Activated T-cell treated with anti-CD3 and anti-CD28 coated beads for 1 hour (primary cell): Measurements from ENCODE around the gene MRPL43.
A peak's percentile ranks its signal among the peaks of the same experiment; 100 is the strongest.

ENCODE experiments used
- DNase-seq: peaks from one replicate; pipeline ENCODE4 v3.0.0-alpha.2; 2020; ENCODE audit warnings: low read depth

The MRPL43 gene

DNA sequence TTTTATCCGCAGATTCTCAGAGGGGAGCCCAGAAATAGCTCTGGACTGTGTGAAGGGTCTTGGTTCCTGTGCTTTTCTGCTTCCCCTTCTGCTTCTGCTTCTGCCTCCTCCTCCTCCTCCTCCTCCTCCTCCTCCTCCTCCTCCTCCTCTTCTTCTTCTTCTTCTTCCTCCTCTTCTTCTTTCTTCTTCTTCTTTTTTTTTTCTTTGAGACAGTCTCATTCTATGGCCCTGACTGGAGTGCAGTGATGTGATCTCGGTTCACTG lies 32.1 kb upstream of the MRPL43 start:
- no peak for DNase-seq

DNA sequence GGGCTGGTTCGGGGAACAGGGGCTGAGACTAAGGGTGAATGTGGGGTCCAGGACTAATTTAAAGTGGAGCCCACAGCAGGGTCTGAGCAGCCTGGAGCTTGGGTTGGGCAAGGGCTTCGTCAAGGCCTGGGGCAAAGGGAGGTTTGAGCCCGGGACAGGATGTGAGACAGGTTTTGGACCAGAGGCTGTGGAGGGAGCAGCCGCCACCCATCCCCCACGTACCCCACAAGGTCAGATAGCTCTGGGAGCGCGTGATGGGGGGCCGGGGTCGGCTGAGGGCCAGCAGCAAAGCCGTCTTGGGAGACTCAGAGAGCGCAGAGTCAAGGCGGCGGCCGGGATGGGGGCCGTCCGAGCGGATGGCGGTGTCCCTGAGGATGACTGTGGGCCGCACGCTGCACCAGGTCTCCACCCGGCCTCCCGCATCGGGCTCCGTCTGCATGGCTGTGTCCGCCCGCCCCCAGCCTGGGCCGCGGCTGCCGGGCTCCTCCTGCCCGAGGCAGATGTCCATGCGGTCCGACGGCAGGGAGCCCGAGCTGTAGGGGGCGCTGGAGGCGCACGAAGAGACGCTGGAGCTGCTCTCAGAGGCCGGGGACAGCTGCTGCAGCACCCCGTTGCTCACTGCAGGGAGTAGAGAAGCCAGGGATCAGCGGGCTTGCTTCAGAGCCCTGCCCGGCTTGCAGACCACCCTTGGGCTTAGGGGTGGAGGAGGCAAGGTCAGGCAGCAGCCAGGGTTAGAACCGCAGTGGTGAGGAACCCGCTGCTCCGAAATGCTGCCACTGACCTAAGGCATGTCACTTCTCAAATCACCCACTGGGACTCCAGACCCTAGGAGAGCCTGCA lies 31.5 kb upstream of the MRPL43 start:
- peak; percentile 64 for DNase-seq

DNA sequence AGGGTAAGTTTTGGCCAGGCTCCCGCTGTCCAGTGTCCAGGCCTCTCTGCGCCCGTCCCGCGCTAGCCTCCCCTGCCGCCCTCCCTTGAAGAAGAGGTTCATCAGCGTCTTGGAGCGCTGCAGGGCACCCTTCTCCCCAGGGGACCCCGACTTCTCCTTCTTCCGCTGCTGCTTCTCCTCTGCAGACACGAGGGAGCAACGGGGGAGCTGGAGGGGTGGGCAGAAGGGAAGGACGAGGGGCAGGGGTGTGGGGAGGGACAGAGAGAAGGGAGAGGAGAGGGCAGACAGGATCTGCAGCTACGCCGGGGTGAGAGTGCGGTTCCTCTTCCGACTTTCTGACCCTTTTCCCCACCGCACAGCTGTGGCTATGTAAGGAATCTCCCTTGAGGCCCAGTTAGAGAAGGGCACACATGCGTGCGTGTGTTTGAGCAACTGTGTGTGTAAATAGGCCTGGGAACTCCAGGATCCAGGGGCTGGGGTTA lies 30.9 kb upstream of the MRPL43 start:
- no peak for DNase-seq

DNA sequence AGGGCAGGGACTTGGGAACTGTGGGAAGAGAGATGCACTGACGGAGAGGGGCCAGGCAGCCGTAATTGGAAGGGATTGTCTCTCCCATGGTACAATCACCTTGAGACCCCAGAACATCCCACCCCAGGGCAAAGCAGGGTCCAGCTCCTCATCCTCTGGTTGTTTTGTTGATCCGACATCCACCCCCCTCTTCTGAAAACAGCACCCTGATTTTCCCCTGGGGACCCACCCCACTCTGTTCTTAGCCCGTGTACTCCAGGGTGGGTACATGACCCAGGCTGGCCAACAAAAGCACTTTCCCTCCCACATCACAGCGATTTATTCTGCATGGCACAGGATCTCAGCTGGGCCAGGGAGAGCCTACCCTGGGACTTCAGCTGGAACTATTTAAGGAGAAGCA lies 29.5 kb upstream of the MRPL43 start:
- DNase-seq = no peak

DNA sequence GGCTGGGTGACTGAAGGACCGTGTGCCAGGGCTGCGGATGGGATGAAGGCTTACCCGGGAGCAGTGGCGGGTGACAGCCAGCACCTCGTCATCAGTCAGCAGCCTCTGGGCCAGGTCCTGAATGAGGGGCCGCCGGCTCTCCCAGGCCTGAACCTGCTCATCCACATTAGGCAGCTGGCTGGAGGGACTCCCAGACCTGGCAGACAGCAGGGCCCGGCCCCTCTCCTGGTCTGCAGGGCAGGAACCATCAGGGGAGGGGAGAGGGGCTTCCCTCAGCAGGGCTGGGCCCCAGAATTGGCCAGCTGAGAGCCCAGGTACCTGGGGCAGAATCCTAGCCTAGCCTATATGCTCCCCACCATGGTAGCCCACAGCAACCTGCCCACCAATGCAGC lies 28.3 kb upstream of the MRPL43 start:
- DNase-seq = no peak

DNA sequence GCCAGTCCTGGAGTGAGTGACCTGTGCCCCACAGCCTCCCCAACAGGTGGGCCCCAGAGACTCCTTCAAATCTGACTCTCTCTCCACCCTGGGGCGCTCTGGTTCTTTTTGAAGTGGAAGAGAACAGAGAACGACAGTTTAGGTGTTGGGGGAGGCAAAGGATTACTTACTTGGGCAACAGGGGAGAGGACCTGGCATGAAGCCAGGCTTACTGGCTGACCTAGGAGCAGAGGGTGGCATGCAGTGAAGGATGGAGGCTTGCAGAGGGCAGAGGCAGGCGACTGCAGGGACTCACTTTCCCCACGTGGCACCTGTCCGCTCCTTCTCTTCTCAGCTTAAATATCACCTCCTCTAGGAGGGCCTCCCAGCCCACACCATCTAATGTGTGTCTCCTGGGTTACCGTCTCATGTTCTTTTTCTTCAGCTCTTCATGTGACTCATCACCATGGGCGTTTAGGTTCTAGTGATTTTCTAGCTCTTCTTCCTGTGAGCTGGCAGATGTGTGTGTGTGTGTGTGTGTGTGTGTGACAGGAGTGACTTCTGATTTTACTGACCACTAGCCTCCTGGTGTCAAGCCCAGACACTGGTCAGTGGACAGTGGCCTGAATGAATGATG lies 27.8 kb upstream of the MRPL43 start:
- no peak for DNase-seq

DNA sequence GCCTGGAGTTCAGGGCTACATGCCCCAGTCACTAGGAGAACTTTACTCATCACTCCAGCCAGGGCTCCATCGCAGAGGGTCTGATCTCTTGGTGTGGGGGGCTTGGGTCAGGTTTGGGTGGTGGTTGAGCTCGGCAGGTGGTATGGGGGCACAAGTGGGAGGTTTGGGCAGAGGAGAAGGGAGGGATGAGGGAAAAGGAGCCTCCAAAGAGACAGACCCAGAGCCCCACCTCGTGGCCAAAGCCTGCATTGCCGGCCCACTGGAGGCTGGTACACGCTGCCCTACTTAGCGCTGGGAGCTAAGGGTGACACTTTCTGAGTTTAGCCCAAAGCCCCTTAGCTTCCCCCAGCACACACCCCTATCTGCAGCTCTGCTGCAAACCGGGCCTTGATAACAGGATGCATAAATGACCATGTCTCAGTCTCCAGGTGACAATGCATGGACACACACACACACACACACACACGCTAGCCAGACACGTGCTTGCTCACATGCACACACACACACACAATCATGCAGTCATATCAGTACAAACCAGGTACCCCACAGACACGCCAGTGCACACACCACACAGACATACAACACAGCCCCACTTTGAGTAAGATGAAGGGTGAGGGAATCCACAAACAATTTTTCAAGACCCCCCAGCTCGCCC lies 27.1 kb upstream of the MRPL43 start:
- peak; percentile 79 for DNase-seq

DNA sequence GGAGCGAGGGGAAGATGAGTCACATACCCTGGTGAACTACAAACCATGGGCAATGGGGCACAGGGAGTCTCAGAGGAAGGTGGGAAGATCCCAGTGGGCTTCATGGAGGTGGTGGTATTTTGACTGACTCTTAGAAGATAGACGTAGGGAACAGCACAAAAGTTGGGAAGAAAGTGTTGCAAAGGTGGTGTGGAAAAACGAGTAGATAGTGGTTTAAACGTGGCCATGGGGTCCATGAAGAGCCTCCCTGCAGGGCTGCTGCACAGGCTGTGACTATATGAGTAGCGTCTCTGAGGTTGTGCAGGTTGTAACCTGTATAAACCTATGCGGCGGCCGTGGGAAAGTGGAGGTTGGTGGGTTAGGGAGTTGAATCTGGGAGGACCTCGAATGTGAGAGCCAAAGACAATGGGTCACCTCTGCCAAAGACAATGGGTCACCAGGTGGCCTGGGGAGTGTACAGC lies 26.1 kb upstream of the MRPL43 start:
- no peak for DNase-seq

DNA sequence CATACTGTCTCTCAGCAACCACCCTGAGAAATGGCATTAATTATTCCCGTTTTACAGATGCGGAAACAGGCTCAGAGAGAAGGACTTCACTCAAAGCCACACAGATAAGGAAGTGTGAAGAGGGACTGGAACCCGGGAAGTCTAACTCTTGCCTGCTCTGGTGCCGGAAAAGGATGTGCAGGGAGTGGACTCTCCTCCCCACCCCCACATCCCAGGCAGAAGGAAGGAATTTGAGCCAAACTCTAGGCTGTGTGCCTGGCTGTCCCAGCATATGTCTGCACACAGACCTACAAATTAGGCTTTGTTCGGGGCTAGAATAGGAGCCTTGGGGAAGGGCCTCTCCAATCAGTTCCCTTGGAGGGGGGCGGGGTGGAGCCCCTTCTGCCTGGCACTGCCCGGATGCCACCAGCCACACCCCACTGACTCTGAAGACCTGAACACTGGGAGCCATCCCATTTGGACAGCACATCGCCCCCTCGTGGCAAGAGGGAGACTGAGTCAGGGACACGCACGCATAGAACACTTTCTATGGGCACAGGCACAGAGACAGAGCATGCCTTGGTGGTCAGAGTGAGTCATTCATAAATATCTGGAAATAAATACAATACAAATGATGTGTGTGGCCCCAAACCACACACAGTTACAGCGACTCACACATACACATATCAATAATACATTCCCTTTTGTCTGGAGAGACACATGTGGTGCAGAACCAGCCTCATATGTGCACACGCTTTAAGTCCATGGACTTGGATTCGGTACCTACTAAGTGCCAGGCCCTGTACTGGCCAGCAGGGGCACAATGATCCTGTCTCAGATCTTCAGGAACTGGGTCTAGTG lies 25.4 kb upstream of the MRPL43 start:
- DNase-seq = peak; percentile 69

DNA sequence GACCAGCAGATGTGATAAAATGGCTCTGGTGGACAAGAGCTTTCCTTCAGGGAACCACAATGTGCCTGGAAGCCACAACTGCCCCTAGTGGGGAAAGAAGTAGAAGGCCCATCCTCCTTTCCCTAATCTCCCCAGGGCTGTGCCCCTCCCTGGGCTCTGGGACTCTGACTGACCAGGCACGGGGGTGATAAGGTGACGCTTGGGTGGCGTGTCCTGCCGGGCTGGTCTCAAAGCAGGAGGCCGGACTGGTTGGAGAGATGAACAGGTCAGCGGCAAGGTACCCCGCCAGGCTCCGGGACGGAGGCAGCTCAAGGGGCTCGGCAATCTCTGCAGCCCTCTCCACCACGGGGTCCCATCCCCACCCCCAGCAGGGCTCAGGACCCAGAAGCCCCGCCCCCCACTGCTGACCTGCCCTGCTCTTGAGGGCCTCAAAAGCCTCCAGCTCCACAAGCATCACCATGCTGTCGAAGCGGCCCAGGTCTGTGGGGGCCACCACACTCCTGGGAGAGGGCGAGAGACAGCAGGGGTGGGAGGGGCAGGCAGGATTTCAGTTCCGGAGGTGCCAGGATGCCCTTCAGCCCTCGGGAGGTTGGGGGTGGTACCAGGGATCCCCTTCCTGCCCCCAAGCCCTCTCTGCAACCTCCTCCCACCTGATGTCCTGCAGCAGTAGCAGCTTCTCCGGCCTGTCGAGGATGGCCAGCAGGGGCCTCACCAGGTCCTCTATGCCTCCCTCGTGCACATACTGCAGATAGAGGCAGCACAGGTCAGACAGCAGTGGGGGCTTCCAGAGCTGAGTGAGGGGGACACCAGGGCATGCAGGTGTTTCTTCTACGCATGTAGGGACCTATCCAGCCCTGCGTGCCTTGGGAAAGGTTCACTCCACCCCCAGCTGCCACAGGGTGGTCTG lies 24.5 kb upstream of the MRPL43 start:
- DNase-seq = no peak

DNA sequence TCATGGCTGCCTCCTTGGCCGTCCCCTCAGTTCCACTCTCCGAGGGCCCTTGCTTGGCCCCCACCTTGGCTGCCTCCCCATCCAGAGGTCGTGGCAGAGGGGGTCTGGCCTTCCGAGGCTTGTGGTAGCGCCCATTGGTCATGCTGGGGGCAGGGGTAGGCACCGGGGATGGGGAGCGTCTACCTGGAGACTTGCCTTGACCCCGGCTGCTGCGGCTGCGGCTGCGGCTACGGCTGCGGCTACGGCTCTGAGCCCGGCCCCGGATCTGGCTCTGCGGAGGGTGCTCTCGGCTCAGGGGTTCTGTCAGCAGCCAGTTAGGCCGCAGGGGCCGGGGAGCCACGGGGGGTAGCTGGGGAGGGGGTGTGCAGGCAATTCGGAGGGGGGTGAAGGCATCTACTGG lies 23.0 kb upstream of the MRPL43 start:
- DNase-seq = no peak

DNA sequence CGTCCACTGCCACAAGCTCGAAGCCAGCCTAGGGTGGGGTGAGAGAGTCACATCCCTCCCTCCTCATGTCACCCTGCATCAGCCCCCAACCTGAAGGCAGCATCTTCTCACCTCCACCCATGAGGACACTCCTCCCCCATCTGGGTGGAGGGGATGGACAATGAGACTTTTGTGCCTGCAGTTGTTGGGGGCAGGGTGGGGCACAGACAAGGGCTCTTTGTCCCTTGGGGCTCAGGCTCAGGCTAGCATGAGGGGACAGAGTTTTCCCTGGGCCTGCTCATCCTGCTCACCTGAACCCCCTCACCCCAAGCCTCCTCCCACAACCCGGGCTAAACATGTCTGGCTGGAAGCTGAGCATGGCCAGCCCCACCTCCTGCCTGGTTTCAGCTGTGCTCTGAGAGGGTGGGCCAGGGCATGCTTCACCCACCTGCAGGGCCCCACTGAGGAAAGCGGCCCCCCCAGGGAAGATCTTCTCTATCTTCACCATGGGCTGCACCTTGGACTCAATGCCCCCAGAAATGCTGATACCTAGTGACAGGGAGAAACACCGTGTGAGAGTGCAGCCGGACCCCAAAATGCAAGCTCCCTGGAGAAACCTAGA lies 21.6 kb upstream of the MRPL43 start:
- DNase-seq = no peak

DNA sequence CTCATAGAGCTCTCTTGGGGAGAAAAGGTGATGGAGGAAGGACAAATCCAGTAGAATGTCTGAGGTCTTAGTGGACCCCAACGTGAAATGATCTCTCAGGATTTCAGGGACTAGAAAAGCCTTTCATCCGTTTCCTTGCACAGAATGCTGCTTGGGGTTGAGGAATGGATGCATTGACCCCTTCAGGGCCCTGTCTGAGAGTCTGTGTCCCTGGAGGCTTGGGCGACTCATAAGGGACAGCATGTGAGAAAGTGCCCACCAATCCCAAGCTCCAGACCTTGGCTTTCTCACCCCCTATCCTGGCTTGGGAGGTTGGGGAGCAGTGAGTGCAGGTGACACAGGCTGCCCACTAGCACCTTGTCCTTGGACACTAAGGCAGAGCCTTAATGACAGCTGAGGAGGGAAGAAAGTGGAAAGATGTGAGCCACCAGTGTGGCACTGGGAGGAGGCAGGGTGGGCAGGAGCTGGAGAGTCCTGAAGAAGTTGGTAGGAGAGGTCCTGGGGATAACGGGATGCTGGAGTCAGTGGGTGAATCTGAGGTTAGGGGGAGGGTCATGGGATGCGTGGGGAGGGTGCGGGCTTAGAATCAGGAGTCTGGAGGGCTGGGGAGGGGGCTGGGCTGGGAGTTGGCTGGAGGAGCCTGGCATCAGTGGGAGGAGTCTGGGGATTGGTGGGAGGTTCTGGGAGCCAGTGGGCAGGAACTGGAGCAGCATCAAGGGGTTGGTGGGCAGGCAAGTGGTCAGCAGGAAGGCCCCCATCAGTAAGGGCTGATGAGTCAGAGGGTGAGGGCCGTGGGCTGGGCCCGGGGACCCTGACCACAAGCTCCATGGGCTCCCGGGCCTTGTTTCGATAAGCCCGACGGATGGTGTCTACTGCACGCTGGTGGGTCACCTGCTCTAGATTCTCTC lies 20.9 kb upstream of the MRPL43 start:
- DNase-seq = no peak

DNA sequence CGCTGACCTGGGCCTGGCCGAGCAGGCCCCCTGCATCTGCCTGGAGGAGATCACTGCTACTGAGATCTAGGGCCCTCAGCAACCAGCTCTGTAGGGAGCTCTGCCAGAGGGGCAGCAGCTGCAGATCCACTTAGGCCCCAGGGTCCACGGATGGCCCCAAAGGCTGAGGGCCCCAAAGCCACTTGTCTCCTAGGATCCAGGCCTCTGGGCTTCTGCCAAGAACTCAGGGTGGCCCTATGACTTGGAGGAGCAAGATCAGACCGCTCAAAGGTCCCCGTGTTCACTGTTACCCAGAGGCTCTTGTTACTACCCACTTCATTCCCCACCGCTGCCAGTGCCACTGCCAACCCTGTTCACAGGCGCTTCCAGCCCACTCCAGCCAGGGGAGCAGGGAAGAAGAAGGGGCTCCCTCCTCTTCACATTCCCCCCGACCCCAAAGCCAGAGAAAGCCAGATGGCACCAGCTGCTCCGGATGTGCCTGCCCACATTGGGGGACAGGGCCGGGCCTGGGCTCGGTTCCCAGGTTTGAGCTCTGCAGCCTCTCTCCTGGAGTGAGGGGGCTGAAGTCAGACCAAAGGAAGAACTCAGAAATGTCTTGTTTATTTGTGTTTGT lies 19.9 kb upstream of the MRPL43 start:
- DNase-seq = no peak

DNA sequence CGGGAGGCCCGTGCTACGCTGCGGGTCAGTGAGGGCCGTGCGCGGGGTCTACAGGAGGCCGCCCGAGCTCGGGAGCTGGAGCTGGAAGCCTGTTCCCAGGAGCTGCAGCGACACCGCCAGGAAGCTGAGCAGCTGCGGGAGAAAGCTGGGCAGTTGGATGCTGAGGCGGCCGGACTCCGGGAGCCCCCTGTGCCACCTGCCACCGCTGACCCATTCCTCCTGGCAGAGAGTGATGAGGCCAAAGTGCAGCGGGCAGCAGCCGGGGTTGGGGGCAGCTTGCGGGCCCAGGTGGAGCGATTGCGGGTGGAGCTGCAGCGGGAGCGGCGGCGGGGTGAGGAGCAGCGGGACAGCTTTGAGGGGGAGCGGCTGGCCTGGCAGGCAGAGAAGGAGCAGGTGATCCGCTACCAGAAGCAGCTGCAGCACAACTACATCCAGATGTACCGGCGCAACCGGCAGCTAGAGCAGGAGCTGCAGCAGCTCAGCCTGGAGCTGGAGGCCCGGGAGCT lies 19.3 kb upstream of the MRPL43 start:
- no peak for DNase-seq

DNA sequence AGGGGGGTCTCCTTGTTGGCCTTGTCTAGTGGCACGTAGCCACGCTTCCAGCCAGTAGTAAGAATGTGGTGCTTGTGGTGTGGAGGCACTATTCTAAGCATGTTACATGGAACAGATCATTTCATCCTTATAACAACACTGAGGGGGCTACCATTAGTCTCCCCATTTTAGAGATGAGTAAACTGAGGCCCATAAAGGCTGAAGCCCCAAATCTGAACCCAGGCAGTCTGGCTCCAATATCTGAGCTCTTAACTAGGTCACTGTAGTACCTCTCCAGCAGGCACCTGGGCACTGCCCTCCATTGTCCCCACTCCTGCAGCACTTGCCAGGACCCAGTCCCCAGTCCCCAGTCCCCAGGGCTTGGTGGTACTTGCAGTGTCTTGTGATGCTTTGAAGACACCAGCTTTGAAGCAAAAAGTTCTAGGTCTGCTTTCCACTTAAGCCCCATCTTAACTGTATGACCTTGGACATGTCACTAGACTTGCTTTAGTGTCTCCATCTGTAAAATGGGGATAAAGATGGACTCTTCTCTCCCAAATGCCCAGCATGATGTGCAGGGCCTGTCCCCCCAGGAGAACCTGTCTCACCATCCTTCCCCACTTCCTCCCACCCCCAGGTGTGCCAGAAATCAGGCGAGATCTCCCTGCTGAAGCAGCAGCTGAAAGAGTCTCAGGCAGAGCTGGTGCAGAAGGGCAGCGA lies 18.7 kb upstream of the MRPL43 start:
- DNase-seq = no peak

DNA sequence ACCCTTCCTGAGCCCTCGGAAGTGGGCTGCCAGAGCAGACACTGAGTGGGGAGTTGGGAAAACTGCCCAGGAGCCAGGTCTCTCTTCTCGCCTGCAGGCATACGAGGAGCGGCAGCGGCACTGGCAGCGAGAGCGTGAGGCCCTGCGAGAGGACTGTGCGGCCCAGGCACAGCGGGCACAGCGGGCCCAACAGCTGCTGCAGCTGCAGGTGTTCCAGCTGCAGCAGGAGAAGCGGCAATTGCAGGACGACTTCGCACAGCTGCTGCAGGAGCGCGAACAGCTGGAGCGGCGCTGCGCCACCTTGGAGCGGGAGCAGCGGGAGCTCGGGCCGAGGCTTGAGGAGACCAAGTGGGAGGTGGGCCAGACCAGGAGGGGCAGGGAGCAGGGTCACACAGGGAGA lies 18.1 kb upstream of the MRPL43 start:
- no peak for DNase-seq

DNA sequence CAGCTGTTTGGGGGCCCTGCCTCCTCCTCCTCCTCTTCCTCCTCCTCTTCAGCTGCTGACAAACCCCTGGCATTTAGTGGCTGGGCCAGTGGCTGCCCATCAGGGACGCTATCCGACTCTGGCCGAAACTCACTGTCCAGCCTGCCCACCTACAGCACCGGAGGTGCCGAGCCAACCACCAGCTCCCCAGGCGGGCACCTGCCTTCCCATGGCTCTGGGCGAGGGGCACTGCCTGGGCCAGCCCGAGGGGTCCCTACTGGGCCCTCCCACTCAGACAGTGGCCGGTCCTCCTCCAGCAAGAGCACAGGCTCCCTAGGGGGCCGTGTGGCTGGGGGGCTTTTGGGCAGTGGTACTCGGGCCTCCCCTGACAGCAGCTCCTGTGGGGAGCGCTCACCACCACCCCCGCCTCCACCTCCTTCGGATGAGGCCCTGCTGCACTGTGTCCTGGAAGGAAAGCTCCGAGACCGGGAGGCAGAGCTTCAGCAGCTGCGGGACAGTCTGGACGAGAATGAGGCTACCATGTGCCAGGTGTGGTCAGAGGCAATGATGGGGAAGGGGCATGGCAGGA lies 16.4 kb upstream of the MRPL43 start:
- DNase-seq = no peak
